OCI-LY3 (cell line): ENCODE results near the gene PKN3.

Experiments used
- H2AFZ ChIP-seq: fragments of 200-600, 300-600 bp; shearing (Covaris generic); 2 replicates; pipeline ENCODE4 v1.6.0; 2014; ENCODE audit warnings: antibody characterized with exemption, low read depth, low read length
- H3K27ac ChIP-seq: fragments of 200-600, 300-600 bp; sonication (generic); 2 replicates; pipeline ENCODE4 v1.5.1; 2014; ENCODE audit warnings: mild to moderate bottlenecking, low read length, moderate library complexity, mixed read lengths
- H3K27me3 ChIP-seq: fragments of 200-600, 300-600 bp; sonication (generic); 2 replicates; pipeline ENCODE4 v1.6.1; 2014; ENCODE audit warnings: low read depth, low read length, mixed read lengths
- H3K36me3 ChIP-seq: fragments of 200-600, 300-600 bp; sonication (generic); replicated peaks from 2 replicates; pipeline ENCODE3; 2014; ENCODE audit warnings: low read depth, low read length, mixed read lengths
- H3K4me1 ChIP-seq: fragments of 300-600, 200-600 bp; sonication (generic); 2 replicates; pipeline ENCODE4 v1.6.1; 2014; ENCODE audit warnings: low read length, mixed read lengths
- H3K4me2 ChIP-seq: fragments of 200-600, 300-600 bp; sonication (generic); 2 replicates; pipeline ENCODE4 v1.6.1; 2014; ENCODE audit warnings: low read length, mixed read lengths
- H3K4me3 ChIP-seq: fragments of 300-600, 200-600 bp; sonication (generic); 2 replicates; pipeline ENCODE4 v1.5.1; 2014; ENCODE audit warnings: antibody characterized with exemption, mild to moderate bottlenecking, low read length, moderate library complexity
- H3K79me2 ChIP-seq: fragments of 300-600, 200-600 bp; shearing (Covaris generic); 2 replicates; pipeline ENCODE4 v1.6.1; 2014; ENCODE audit warnings: mild to moderate bottlenecking, low read length, mixed read lengths
- H3K9ac ChIP-seq: fragments of 300-600, 200-600 bp; shearing (Covaris generic); 2 replicates; pipeline ENCODE4 v1.6.0; 2014; ENCODE audit warnings: mild to moderate bottlenecking, low read length, moderate library complexity
- H3K9me3 ChIP-seq: fragments of 200-600, 300-600 bp; shearing (Covaris generic); 2 replicates; pipeline ENCODE4 v1.6.1; 2014; ENCODE audit warnings: low read length, mixed read lengths; ENCODE audit not compliant: insufficient read depth
- H4K20me1 ChIP-seq: fragments of 200-600, 300-600 bp; sonication (generic); 2 replicates; pipeline ENCODE4 v1.6.1; 2016; ENCODE audit warnings: low read length, mixed read lengths; ENCODE audit not compliant: insufficient read depth
- CTCF ChIP-seq: fragments of 200-600, 300-600 bp; sonication (generic); IDR thresholded peaks from 2 replicates; pipeline ENCODE4 v1.5.1; 2014; ENCODE audit warnings: antibody characterized with exemption, low read length, low read depth
- EZH2phosphoT487 ChIP-seq: fragments of 200-600 bp; shearing (Covaris generic); IDR thresholded peaks from 2 replicates; pipeline ENCODE4 v1.6.1; 2018; ENCODE audit warnings: antibody characterized with exemption, mixed run types, low read depth

The PKN3 gene

DNA sequence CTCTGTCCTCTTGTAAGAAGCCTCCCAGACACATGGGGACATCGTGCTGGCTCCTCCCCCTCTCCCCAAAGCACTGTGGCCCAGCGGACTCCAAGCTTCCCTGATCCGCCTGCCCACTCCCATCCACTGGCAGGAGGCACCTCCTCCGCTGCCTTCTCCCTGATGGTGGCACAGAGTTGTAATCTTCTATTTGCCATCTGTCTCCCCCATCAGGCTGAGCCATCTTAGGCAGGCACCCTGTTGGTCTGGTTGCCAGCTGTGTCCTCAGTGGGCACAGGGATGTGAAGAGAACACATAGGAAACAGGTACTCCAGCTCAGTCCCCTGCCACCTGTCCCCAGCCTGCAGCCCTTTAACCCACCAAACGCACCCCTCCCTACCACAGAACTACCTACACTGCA is 27.0 kb downstream of the PKN3 start:
- Histone ChIP-seq H4K20me1 (no peaks in the 10 kb centered on the region), H3K4me3 (no peak overlapping the region), H3K9ac (no peak overlapping the region), H3K4me1 (peaks cover 11% of the 10 kb centered on the region; the same call in 1 of the 2 replicates), H3K9me3 (no peaks in the 10 kb centered on the region), H3K4me2 (no peak overlapping the region), H3K27ac (no peak overlapping the region), H3K79me2 (no peaks in the 10 kb centered on the region), H2AFZ (no peak overlapping the region), H3K36me3 (no peaks in the 10 kb centered on the region), H3K27me3 (no peaks in the 10 kb centered on the region)
- TF ChIP-seq CTCF (no peak), EZH2phosphoT487 (no peak)

DNA sequence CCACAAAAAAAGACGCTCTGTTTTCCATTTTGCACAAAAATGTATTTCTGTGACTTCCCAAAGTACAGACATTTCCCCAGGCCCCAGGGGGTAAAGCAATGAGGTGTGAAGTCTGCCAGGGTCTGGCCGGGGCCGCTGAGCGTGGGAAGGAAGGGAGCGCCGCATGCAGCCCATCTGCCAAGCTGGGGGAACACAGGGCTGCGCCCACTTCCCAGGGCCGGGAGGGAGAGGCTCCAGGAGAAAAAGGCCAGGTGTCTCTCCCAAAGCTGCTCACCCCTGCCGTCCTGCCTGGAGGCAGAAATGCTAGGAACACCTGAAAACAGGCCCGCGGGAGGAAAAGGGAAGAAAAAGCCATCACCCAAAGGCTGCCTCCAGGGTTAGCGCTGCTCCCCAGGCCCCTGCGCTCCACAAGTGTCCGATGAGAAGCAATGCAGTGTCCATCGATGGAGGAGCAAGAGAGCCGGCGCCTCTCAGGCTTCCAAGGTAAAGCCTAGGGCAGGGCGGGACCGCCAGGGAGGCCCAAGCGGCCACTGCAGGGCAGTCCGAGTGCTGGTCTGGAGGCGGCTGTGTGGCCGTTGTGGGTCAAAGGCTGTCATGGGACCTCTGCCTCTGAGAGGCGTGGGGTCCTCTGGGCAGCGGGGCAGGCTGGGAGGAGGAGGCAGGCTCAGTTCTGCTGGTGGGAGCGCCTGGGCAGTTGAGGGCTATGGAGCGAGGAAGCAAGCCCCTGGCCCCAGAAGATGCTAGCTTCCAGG is 27.6 kb downstream of the PKN3 start:
- Histone ChIP-seq H3K27me3 (no peaks in the 10 kb centered on the region), H3K9ac (no peak overlapping the region), H3K4me3 (no peak overlapping the region), H3K9me3 (no peaks in the 10 kb centered on the region), H3K36me3 (no peaks in the 10 kb centered on the region), H2AFZ (no peak overlapping the region), H3K4me2 (no peak overlapping the region), H3K27ac (no peak overlapping the region), H3K4me1 (peaks cover 9% of the 10 kb centered on the region; the same call in 1 of the 2 replicates), H3K79me2 (no peaks in the 10 kb centered on the region), H4K20me1 (no peaks in the 10 kb centered on the region)
- TF ChIP-seq EZH2phosphoT487: no peak
- TF ChIP-seq CTCF: no peak

GRCh38 chr9:128731093-128731492 is 28.8 kb downstream of the PKN3 start:
- no peak overlapping the region for H2AFZ ChIP-seq
- TF ChIP-seq EZH2phosphoT487 (no peak), CTCF (no peak)
- no peak overlapping the region for H3K9ac ChIP-seq
- H3K27ac ChIP-seq: no peak overlapping the region
- H3K4me3 ChIP-seq: no peak overlapping the region
- no peaks in the 10 kb centered on the region for H3K36me3 ChIP-seq
- H3K4me1 ChIP-seq: peaks cover 6% of the 10 kb centered on the region; the same call in 1 of the 2 replicates
- H3K9me3 ChIP-seq: no peaks in the 10 kb centered on the region
- no peak overlapping the region for H3K4me2 ChIP-seq
- H3K27me3 ChIP-seq: no peaks in the 10 kb centered on the region
- no peaks in the 10 kb centered on the region for H4K20me1 ChIP-seq
- no peaks in the 10 kb centered on the region for H3K79me2 ChIP-seq

DNA sequence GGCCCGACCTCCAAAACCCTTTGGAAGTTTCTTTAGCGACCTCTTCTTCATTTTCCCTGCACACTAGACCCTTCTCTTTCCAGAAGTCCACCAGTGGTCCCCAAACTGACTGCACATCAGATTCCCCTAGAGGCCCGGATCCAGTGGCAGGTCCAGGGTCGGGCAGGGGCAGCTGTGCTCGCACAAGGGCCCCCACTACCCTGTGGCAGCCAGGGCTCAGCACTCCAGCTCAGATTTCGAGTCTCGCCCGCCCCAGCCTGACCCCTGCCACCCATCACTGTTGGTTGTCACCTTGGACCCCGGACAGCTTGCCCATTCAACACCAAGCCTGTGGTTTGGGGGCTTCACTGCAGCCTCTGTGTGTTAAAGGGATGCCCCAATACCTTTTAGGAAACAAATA is 29.4 kb downstream of the PKN3 start:
- H3K79me2 ChIP-seq: no peaks in the 10 kb centered on the region
- H3K9ac ChIP-seq: no peak overlapping the region
- no peak overlapping the region for H3K4me2 ChIP-seq
- H3K4me3 ChIP-seq: no peak overlapping the region
- H3K27me3 ChIP-seq: no peaks in the 10 kb centered on the region
- no peaks in the 10 kb centered on the region for H4K20me1 ChIP-seq
- H3K27ac ChIP-seq: no peak overlapping the region
- no peak for TF ChIP-seq EZH2phosphoT487
- TF ChIP-seq CTCF: no peak
- H2AFZ ChIP-seq: no peak overlapping the region
- peaks cover 6% of the 10 kb centered on the region; the same call in 1 of the 2 replicates for H3K4me1 ChIP-seq
- H3K9me3 ChIP-seq: no peaks in the 10 kb centered on the region
- no peaks in the 10 kb centered on the region for H3K36me3 ChIP-seq
